NCI-H748 treated with DMSO at 0.1 percent for 48 hours (cell line): ENCODE data around the gene TMEM144.
"Not testable (repeated sequence)": the region's sequence is repeated elsewhere in the genome, so short reads cannot be mapped to it uniquely, and the experiment has no call there.

Experiments used
- DNase-seq: peaks from one replicate; lab custom pipeline; 2025; lab: John Stamatoyannopoulos, UW

TMEM144 gene

GRCh38 chr4:158236304-158237030 lies 26.2 kb downstream of the TMEM144 start:
- DNase-seq: no peak

GRCh38 chr4:158238575-158238974 lies 28.3 kb downstream of the TMEM144 start:
- no peak for DNase-seq

GRCh38 chr4:158239196-158239595 lies 28.9 kb downstream of the TMEM144 start:
- DNase-seq: no peak

GRCh38 chr4:158243071-158243470 lies 32.8 kb downstream of the TMEM144 start:
- DNase-seq: no peak

GRCh38 chr4:158250321-158250720 lies 40.0 kb downstream of the TMEM144 start:
- DNase-seq: no peak

- peak; percentile 26 for DNase-seq
Observed at GRCh38 chr4:158253350-158253980, 43.2 kb downstream of the TMEM144 start.

GRCh38 chr4:158254292-158254691 lies 44.0 kb downstream of the TMEM144 start:
- no peak for DNase-seq

- DNase-seq: peak; percentile 17
Observed at GRCh38 chr4:158255727-158256324, 45.5 kb downstream of the TMEM144 start.

GRCh38 chr4:158259955-158260575 lies 49.8 kb downstream of the TMEM144 start:
- DNase-seq: peak; percentile 32

GRCh38 chr4:158261480-158261879 lies 51.2 kb downstream of the TMEM144 start:
- no peak for DNase-seq

GRCh38 chr4:158268553-158268952 lies 58.3 kb downstream of the TMEM144 start:
- DNase-seq: no peak

- no peak for DNase-seq
Observed at GRCh38 chr4:158274636-158275035, 64.3 kb downstream of the TMEM144 start.

GRCh38 chr4:158277558-158277957 lies 67.3 kb downstream of the TMEM144 start:
- no peak for DNase-seq

GRCh38 chr4:158279052-158279451 lies 68.8 kb downstream of the TMEM144 start:
- DNase-seq: not testable (repeated sequence)

- no peak for DNase-seq
Observed at GRCh38 chr4:158280856-158281255, 70.6 kb downstream of the TMEM144 start.

- DNase-seq: no peak
Observed at GRCh38 chr4:158282252-158282651, 72.0 kb downstream of the TMEM144 start.

GRCh38 chr4:158285429-158286216 lies 75.3 kb downstream of the TMEM144 start:
- peak; percentile 9 for DNase-seq

GRCh38 chr4:158290912-158291311 lies 80.6 kb downstream of the TMEM144 start:
- no peak for DNase-seq

GRCh38 chr4:158291334-158292055 lies 81.2 kb downstream of the TMEM144 start:
- no peak for DNase-seq

- DNase-seq: no peak
Observed at GRCh38 chr4:158292156-158292555, 81.9 kb downstream of the TMEM144 start.

GRCh38 chr4:158295053-158295452 lies 84.8 kb downstream of the TMEM144 start:
- no peak for DNase-seq
